Right hindlimb (tissue), 1 donor: ENCODE data around the gene IRF4.

Source experiments
- DNase-seq: peaks from one replicate; pipeline ENCODE4 v3.0.0-alpha.2; 2018

Gene IRF4

DNA sequence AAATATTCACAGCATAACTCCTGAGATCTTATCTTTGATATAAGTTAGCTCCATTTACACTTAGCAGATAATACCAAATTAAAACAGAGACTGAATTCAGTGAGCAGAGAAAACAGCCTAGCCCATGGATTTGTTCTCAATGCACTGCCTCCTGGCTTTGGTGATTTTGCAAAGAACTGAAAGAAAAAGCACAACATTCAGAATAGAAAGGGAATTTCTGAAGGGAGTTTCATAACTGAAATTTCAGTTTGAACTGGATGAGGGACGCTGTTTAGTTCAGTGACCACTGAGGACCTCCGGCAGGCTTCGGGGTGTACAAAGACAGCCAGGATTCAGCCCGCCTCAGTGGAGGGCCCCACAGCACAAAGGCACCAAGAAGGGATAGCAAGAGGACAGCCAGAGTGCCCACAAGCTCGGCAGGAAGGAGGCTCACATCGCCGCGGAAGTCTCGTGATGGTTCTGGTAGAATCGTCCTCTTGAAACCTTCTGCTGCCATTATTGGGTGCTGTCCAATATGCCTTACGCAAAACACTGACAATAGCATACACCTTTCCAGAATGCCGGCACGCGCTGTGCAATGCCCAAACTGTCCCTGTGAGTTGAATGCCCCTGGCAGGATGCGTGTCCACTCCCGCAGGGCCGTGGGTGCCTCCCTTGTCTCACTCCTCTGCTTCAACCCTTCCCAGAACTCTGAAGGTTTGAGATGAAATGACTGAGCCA lies 9.7 kb upstream of the IRF4 start:
- no peak for DNase-seq

DNA sequence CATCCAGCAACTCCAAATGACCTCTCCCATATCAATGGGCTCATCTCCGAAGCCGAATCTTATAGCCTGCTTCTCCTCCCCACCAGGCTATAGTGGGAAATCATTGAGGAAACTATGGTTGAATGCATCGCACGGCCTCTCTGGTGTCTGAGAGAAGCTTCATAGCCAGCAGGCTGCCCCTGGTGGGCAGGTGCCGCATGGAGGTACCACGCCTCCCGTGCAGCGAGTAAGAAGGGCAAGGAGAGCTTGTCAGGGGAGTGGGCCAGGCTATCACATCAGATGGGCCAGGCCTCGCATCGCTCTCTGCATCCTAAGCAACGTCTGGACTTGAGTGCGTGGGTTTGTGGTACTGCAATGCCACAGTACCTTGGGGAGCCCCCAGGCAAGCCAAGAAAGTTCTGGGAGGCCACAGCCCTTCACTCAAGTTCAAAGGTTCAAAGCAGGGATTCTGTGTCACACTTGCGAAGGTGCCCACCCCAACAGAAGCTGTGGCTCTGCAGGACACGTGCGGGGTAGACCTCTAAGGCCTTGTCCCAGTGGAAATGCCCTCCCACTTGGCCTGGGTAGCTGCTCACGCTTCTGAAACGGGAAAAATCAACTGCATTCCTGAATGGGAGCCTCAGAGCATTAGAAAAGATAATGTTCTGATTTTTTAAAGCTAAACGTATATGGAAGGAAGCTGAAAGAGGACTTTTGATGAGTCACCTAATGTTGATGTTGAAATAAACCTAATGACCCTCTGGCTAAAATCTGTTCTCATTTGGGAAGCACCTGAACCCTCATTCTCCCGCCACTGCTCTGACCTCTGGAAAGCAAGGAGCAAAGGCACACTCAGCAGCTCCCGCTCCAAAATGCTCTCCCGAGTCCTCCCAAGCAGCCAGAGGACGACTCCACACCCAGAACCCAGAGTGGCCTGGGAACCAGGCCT lies 8.4 kb upstream of the IRF4 start:
- DNase-seq = no peak

DNA sequence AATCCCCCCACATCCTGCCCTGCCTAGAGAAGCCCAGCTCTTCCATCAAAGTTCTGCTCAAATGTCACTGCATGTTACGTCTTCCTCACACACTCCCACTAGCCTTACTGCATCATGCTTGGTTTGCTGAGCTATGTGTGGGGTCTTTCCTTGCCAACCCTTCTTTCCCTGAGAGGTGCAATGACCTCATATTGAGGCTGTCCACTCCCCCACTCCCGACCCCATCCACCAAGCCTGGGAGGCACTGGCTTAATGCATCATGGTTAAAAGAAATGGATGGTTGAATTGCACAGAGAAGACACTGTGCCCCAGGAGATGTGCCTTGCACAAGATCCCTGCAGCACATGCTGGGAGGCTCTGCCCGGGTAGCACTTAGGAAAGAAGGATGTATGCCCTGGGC lies 7.7 kb upstream of the IRF4 start:
- no peak for DNase-seq

DNA sequence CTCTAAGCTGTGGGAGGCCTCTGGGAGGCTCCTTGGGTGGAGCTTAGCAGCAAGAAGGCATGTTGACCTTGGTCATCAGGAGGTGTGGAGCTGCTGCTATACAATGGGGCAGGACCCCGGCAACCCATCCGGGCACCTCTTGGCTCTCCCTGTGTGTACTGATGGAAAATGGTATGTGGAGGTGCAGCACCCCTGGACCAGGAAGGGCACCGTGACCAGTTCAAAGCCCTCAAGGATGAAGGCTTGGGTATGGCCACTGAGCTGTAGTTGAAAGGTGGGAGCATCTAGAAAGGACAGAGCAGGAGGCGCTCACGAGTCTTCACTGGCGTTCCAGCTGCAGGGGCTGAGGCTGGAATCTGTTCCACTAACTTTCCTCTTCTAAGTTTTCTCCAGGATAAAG lies 6.7 kb upstream of the IRF4 start:
- no peak for DNase-seq

DNA sequence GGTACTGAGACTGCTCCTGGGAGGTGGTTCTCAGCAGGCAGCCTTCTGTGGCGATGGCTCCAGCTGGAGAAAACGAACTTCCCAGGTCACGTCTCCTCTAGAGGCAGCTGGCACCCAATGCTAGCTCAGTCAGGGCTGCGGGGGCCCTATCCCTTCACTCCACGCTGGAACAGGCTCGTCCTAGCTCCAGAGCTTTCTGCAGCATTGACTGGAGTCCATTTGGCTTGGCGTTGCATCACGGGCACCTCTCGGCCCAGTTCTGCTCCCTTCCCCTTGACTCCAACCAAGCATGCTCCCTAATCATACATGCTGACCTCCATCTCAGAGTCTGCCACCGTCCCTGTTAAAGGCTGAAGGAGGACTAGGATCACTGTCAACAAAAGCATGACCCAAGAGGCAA lies 5.9 kb upstream of the IRF4 start:
- no peak for DNase-seq

DNA sequence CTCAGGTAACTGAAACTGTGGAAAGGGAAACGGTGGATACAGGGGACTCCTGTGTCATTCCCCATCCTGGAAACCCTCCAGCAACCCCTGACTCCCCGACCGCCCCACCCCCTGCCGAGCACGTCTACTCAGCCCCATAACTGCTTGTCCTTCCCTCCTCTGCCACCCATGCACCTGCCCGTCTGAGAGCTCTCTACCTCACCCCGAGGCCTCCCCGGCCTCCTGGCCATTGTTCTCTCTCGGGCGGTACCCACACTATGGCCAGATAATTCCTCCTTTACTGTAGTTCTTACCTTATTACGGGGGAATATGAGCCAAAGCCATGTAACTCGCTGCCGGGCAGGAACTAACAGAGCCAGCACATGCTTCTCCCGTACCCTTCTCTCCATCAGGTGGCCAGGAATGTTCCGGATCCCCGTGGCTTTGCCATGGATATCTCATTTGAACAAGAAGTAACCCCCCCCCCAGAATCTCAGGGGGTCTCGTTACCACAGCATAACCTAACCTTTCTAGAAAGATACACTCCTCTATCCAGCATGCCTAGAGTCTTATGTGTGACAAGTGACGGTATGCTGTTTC lies 4.8 kb upstream of the IRF4 start:
- DNase-seq = no peak

DNA sequence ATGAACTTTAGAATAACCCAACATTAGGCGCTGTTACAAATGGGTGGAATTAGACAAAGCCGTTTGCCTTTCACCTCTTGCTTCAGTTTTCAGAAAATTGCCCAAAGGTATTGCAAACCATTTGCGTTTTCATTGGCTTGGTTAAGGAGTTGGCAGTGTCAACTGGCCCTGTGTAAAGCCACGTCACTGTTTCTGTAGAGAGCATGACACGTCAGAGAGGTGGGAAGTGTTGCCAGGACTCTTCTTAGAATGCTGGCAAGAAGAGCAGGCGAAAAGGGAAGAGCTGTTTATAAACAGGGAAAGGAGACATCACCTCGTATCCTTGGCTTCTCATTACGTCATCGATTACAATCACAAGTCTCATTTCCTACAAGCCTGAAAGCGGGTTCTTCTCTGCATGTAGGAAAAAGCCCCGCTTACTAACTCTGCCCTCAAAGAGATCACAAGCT lies 4.2 kb upstream of the IRF4 start:
- DNase-seq = no peak

DNA sequence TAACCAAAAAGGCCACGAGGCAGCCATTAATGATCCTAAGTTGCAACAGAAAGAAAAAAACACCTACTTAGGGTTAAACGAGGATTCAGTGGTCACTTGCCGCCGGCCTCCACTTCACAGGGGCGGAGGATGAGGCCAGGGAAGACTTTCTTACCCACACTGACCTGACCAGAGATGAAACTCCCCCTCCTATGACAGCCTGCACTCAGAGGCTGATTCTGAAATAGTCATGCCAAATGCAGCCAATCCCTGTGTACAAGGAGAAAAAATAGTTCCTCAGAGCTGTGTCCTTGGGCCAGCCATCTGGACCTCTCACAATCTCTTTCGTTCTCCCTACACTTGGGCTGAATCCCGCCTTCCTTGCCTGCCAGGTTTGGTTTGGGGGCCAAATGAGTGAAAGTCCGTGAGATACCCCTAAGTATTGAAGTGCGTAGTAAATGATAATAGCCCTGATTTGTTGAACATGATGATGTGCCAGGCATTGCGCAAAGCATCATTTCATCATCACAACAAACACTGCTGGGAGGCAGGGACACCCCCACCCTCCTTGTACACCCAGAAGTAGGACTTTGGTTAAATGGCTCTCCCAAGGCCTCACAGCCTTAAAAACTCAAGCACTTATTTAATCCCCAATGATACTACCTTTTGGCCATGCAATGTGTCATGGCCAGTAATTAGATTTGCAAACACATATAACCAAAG lies 3.2 kb upstream of the IRF4 start:
- no peak for DNase-seq

DNA sequence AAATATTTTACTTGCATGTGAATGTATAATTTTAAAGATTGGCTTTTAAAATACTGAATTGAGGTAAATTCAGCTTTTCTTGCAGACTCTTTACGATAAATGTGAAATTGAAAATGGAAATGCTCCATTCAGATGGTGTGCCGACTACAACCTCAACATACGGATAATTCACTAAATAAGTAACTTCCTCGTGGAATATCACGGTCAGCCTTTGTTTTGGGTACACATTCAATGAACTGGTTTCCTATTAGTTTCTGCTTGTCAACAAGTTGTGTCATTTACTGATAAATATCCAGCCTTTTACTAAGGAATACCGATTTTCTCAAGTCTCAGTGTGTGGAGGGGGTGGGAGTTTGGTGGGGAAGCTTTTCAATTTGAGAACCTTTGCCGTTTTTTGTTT lies 2.4 kb upstream of the IRF4 start:
- no peak for DNase-seq

DNA sequence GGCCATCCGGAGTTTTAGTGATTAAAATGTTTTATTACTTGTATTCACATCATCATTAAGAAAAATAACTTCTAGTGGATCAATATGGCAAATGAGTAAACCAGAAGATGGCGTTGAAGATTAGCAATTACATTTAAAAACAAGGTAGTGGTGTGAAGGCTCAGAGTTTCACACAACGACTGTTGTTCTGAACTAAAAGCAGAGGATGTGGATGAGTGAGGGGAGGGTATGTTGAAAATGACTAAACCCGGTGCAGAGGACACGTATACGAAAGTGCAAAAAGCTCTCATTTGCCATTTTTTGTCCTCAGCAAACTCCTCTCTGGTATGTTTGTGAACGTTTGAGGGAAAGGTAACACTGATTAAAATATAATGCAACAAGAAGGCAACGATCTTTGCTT lies 1.9 kb upstream of the IRF4 start:
- DNase-seq = no peak

DNA sequence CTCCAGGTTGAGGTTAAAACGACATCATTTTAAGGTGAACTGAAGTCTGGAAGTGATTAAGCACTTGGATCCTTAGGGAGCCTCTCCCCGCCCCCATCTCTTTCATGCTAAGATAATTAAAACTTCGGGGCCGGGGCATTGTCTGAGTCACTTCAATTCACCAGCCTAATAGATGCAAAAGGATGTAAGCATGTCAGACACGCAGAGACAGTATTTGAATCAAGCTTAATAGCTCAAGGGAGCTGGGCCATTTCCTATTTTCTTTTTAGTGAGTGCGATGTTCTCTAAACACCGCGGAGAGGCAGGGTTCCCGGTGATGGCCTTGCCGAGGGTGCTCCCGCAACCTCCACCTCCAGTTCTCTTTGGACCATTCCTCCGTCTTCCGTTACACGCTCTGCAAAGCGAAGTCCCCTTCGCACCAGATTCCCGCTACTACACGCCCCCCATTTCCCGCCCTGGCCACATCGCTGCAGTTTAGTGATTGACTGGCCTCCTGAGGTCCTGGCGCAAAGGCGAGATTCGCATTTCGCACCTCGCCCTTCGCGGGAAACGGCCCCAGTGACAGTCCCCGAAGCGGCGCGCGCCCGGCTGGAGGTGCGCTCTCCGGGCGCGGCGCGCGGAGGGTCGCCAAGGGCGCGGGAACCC lies 516 bp upstream of the IRF4 start:
- no peak for DNase-seq

DNA sequence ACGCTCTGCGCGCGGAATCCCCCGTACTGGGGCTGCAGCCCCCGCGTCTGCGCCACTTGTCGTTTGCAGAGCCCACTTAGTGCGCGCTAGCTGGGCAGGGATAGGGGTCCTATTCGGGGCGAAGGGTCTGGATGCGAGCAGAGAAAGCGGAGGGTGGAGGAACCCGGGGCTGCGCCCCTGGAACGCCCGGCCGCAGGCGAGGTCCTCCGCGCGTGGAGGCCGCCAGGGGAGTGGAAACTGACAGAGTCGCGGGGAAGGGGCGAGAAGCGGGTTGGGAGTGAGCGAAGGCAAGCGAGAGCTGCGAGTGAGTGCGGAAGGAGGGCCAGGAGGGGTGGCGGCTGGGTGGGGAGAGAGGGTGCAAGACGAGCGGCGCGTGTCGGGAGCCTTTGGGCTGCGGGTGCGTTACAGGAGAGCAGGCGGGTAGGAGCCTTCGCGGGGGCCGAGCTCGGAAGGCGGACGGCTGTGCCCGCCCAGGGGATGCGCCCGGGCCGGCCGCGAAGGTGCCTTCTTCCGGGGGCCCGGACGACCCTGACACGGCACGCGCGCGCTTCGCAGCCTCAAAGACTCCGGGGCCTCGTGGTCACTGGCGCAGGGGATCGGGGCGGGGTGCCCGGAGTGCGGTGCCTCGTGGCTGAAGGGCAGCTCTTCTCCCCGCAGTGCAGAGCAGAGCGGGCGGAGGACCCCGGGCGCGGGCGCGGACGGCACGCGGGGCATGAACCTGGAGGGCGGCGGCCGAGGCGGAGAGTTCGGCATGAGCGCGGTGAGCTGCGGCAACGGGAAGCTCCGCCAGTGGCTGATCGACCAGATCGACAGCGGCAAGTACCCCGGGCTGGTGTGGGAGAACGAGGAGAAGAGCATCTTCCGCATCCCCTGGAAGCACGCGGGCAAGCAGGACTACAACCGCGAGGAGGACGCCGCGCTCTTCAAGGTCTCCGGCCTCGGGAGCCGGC lies 1.2 kb downstream of the IRF4 start:
- no peak for DNase-seq

DNA sequence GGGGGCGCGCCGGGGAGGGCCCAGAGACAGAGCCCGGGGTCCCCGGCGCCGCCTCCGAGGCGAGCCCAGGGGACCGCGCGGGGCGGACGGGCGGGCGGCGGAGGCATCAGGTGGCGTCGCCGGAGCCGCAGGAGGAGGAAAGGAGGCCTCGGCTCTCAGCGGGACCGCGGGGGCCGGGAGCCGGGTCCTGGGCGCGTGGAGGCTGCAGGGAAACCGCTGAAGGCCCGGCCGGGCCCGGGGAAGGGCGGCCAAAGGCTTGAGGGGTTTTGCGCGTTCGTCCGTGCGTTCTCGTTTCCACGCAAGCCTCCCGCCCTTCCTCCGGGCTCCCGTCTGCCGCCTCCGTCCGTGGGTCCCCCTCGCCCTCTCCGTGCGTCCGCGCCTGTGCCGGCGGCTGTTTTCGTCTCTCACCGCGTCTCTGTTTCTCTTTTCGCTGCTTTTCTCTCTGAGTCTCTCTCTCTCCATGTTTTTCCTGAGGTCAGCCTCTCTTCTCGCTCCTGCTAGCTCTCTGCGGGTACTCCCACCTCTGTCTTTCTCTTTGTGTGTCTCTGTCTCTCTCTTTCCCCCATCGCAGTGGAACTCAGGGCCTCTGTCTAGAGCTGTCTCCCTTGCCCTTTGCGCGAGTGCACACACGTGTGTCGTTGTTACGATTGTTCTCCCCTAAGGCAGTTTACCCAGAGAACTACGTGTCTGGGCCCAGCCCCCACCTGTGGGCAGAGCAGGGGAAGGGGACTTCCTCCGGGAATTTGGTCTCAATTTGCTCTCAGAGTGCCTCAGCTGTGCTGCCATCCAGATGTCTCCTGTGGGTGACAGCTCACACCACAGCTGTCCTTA lies 2.1 kb downstream of the IRF4 start:
- DNase-seq = no peak

DNA sequence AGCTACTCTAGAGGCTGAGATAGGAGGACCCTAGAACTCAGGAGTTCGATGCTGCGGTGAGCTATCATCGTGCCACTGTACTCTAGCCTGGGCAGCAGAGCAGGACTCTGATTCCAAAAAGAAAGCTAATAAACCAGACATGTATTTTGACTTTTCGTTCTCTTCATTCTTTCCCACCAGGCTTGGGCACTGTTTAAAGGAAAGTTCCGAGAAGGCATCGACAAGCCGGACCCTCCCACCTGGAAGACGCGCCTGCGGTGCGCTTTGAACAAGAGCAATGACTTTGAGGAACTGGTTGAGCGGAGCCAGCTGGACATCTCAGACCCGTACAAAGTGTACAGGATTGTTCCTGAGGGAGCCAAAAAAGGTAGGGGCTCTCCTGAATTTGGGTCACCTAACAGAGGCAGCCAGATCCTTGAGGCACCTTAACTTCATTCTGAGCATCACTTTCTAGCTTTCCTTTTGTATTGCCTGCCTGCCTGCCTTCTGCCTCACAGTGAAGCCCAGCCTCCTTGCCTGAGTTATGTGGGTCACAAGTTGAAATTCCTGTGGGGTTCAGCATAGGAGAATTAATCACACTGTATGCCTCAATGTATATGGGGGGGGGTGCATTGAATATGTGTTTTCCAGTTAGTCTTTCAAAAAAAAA lies 3.2 kb downstream of the IRF4 start:
- DNase-seq = no peak

DNA sequence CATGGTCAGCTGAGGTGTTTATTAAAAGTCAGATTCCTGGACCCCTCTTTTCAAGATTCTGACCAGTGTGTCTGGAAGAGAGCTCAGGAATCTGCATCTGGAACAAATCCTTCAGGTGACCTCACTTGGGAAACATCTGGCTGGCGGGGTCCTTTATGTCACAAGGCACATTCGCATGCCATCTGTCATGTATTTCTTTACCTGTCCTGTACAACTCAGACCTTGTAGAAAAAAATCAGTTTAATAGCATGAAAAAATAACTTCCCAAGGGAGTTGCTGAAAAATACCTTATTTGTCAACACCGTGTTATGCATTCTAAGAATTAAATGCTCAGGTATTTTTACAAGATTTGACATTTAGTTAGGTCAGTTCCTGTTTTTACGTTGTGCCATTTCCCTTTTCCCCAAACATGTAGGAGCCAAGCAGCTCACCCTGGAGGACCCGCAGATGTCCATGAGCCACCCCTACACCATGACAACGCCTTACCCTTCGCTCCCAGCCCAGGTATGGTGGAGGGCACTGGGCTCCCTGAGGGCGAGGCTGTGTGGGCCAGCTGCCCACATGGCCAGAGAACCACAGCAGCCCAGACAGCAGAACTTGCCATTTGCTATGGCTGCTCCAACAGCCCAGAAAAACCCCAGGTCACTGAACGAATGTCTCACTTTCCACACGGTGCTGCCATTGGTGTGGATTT lies 4.0 kb downstream of the IRF4 start:
- DNase-seq = no peak

DNA sequence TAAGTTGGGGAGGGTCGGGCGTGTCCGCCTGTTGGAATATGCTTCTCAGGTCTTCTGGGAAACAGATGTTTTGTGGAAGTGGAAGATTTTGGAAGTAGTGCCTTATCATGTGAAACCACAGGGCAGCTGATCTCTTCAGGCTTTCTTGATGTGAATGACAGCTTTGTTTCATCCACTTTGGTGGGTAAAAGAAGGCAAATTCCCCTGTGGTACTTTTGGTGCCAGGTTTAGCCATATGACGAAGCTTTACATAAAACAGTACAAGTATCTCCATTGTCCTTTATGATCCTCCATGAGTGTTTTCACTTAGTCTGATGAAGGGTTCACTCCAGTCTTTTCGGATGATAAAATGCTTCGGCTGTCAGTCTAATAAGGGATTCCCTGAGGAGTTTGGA lies 4.6 kb downstream of the IRF4 start:
- no peak for DNase-seq

DNA sequence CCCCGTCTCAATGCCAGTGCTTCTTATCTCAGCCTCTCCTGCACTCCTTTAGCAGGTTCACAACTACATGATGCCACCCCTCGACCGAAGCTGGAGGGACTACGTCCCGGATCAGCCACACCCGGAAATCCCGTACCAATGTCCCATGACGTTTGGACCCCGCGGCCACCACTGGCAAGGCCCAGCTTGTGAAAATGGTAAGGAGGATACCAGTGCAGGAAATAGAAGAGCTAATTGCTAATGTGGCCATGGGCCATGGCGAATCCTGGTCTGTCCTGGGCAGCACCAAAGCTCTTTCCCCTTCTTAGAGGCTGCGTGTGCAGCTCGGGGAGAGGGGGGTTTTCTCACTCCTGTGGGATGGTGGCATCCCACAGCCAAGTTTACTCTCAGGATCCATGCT lies 5.5 kb downstream of the IRF4 start:
- DNase-seq = no peak

DNA sequence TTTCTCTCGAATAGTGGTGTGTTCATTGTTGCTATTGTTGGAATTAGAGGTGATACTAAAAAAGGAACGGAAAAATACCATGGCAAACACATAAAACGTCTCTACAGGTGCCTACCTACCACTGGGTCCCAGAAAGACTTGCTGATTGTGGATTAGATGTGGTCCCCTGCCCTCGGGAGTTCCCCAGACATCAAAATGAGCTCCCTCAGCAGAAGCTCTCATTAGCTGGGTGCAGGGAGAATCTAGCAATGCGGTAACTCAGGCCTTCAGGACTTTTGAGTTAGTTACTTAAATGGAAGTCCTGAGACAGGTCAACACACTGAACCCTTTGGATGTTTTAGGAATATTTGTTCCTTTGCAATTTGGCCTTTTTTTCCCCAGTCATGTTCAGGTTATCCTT lies 6.1 kb downstream of the IRF4 start:
- no peak for DNase-seq

DNA sequence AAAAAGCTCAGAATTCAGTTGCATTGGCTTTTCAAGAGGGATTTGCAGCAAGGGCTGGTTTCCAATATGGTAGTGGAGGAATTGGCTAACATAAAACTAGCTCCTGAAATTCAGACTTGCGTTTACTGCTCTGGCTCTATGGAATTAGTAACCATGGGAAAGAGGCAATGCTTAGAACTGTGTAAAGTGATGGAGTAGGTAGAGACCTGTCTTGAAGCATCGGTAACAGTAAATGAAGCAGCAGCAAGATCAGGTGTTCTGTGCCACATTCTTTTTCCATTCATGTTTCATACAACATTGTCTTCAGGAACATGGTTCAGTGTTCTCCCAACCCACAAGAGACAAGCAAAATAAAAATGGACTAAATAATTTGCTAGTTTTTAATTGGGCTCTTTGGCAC lies 6.5 kb downstream of the IRF4 start:
- no peak for DNase-seq
